Stimulated activated naive B cell treated with anti-CD40 and anti-IgM and Interleukin-4, amounts not matched to agents 10 μg/mL and 1 μg/mL and 100 μg/mL, for 72 hours (primary cell): Measurements from ENCODE around the gene SASH3.

Experiments used
- ATAC-seq, 2 donors: fragments of 150-1000 bp; cut with Tn5 transposase; replicated peaks; 2 replicates each; pipeline ENCODE4 v1.10.0; 2021; ENCODE audit warnings: moderate library complexity in 1 of 2
- DNase-seq: peaks from one replicate; pipeline ENCODE4 v3.0.0; 2021
- H3K27ac Mint-ChIP-seq: one replicate; pipeline ENCODE4 v1.8.0; 2022; ENCODE audit warnings: mild to moderate bottlenecking, mixed read lengths
- H3K27me3 Mint-ChIP-seq, 2 donors: one replicate each; pipeline ENCODE4 v1.8.0; 2022; ENCODE audit warnings: mixed read lengths in 2 of 2
- H3K36me3 Mint-ChIP-seq, 2 donors: one replicate each; pipeline ENCODE4 v1.8.0; 2022; ENCODE audit warnings: mixed read lengths in 2 of 2, mild to moderate bottlenecking in 1 of 2
- H3K4me1 Mint-ChIP-seq, 2 donors: one replicate each; pipeline ENCODE4 v1.8.0; 2022; ENCODE audit warnings: mixed read lengths in 2 of 2, mild to moderate bottlenecking in 1 of 2
- H3K4me3 Mint-ChIP-seq, 2 donors: one replicate each; pipeline ENCODE4 v1.8.0; 2022; ENCODE audit warnings: mild to moderate bottlenecking in 2 of 2, mixed read lengths in 2 of 2, moderate library complexity in 1 of 2
- H3K9me3 Mint-ChIP-seq, 2 donors: one replicate each; pipeline ENCODE4 v1.8.0; 2022; ENCODE audit warnings: mixed read lengths in 2 of 2, mild to moderate bottlenecking in 1 of 2

Gene SASH3

DNA sequence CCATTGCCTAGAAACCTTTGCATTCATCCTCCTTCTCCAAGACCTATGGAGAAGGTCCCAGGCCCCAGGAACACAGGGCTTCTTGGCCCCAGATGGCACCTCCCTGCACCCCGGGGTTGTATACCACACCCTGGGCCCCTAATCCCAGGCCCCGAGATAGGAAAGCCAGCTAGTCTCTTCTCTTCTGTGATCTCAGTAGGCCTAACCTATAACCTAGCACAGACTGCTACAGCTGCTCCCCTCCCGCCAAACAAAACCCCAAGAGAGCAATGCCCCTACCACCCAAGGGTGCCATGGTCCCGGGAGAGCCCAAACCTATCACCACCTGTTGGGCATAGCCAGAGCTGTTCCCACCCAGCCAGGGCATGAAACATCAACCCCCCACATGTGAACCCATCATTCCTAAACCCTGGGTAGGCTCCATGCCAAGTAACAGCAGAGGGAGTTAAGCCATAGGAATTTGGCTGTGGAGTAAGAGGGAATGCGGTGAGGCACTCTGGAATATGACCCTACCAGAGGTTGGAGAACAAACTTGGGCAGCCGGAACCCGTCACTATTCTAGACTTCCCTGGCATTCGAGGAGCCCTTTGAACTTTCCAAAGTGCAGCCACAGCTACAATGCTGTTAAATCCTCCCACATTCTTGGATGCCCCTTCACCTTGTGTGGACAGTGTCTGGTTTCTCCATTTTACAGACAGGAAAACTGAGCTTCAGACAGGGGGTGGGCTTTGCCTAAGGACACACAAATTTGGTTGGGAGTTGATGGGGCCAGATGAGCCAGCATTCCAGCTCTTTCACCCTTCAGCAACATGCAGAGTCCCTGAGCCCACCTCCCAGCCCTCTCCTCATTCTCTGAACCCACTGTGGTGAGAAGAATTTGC, 10.9 kb upstream of the SASH3 start:
- Mint-ChIP-seq H3K27ac (peak overlapping the region; percentile 79), H3K4me1 (peaks cover 28 to 60% of the 10 kb centered on the region in 2 donors), H3K27me3 (no peaks in the 10 kb centered on the region), H3K36me3 (no peaks in the 10 kb centered on the region), H3K4me3 (peak overlapping the region in 1 of 2 donors; percentile 39), H3K9me3 (no peaks in the 10 kb centered on the region)
- DNase-seq (no peak), ATAC-seq (no peak)

DNA sequence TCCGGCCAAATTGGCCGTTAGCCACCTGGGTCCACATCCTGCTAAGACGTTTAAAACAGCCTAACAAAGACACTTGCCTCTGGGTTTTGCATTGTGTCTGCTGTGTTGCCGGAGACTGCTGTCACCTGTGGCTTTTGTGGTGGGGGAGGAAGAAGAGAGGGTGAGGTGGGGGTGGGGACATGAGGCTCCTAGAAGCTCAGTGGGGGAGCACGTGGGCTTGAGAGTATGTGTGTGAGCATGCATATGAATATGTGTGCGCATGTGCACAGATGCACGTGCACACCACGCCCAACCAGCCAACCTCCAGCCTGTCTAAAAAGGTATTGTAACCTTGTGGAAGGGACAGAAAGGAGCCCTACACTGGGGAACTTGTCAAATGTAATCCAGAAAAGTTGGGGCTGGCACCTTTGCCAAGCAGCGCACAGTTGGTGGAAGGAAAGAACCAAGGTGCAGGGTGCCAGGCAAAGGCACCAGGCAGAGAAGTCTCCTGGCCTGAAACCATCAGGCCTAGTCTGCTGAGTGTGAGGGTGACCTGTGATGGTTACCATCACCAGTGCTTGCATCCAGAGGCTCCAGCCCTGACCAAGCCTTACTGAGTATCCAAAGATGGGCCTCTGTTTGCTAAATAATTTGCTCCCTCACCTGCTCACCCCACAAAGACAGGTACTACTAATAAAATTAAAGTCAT, 10.1 kb upstream of the SASH3 start:
- Mint-ChIP-seq H3K27me3 (no peaks in the 10 kb centered on the region), H3K4me1 (peaks cover 35 to 68% of the 10 kb centered on the region in 2 donors), H3K9me3 (no peaks in the 10 kb centered on the region), H3K36me3 (no peaks in the 10 kb centered on the region), H3K4me3 (peak overlapping the region in 1 of 2 donors; percentile 39), H3K27ac (peak overlapping the region; percentile 79)
- no peak for DNase-seq
- peak; percentile 30 to 57 for ATAC-seq

DNA sequence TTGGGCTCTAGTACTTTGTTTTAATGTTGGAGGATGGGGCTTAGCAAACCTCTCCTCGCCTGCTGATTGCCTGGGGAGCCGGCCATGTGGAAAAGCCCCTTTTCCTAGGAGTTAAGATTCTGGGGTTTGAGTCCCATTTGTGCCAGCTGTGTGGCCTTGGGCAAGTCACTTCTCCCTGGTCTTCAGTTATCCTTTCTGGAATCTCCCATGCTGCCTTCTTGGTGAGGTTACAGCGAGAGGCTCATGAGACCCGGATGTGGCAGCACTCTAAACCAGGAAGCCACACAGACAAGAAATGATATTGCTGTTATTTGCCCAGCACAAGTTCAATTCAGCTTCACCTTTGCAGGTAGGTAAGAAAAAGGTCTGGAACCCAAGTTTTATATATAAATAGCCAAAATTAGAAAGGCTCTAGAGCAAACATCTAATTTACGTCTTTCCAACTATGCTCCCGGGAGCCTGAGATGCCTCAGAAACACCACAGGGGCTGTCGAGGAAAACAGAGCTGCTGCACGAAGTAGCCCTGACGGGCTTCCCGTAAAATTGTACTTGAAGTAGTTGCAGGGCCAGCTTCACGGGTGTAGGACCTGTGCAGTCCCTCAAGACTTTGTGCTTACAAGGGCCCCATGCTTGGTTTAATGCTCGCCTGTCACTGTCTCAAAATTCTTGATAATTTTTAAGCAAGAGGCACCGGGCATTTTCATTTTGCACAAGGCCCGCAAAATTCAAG, 8.3 kb upstream of the SASH3 start:
- H3K27ac Mint-ChIP-seq: peak overlapping the region; percentile 90

DNA sequence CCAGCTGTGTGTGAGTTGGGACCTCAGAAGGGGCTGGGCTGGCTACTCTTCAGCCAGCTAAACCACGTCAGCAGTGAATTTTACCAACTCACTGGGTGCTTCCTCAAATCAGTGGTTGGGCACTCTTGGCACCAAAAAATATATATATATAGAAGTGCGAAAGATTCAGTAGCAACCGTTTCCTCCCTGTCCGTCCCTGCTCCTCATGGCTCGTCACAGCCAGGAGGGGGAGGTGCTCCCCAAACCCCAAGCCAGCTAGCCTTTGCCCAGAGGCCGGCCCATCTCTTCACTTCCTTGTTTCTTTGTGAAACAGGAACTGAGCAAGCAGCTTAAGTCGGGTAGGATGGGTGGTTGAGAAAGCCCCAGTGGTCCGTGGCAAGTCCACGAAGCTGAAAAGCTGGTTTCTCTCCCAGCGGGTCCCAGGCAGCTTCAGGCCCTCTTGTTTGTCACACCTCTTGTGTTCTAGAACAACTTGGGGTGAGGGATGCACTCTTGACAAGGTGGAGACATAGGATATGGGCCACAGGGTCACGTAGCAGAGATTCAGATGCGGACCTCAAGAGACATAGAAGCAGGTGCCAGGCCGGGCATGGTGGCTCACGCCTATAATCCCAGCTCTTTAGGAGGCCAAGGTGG, 6.8 kb upstream of the SASH3 start:
- ATAC-seq (peak; percentile 81 to 85), DNase-seq (peak; percentile 91)
- H3K4me3 Mint-ChIP-seq: peak overlapping the region; percentile 46 to 57

More for the DNA sequence above, 8.3 kb upstream of the SASH3 start:
- no peak for DNase-seq
- H3K4me3 Mint-ChIP-seq: no peak overlapping the region
- H3K36me3 Mint-ChIP-seq: no peaks in the 10 kb centered on the region
- no peaks in the 10 kb centered on the region for H3K9me3 Mint-ChIP-seq
- ATAC-seq: no peak
- no peaks in the 10 kb centered on the region for H3K27me3 Mint-ChIP-seq
- peaks cover 41 to 73% of the 10 kb centered on the region in 2 donors for H3K4me1 Mint-ChIP-seq

DNA sequence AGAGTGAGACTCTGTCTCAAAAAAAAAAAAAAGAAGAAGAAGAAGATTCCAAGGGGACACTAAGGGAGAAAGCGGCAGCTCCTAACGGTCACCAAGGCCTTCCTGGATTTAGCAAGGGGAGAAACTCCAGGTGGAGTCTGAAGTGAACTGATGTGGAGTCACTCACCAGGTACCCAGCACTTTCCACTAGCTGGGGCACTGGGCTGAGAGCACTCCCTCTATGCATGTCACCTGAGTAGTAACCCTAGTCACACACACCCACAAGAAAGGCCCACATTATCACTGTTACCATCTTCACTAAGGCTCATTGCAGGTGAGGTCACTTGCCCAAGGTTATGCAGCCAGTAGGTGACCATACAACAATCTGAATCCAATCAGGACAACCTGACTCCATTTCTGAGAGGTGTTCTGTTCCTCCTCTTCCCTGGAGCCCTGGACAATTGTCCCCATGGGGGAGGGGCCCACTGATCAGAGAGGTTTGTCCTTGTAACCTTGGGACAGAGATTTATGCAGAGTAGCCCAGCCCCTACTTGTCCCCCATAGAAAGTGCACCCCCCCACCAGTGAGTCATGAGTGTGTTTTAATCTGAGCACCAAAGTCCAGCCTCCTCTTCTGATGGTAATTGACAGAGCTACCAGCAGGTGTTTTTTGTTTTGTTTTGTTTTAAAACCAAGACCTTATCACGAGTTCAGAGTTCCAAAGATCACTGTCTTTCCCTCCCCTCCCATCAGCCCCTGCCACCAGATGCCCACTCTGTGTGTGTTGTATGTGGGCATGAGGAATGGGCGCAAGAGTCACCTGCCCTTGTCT, 5.9 kb upstream of the SASH3 start:
- no peaks in the 10 kb centered on the region for H3K36me3 Mint-ChIP-seq
- ATAC-seq (no peak), DNase-seq (no peak)
- peaks cover 47 to 70% of the 10 kb centered on the region in 2 donors for H3K4me1 Mint-ChIP-seq
- peak overlapping the region in 1 of 2 donors; percentile 3 for H3K4me3 Mint-ChIP-seq
- peaks cover 0 to under 1% of the 10 kb centered on the region in 2 donors for H3K9me3 Mint-ChIP-seq
- H3K27me3 Mint-ChIP-seq: no peaks in the 10 kb centered on the region
- peak overlapping the region; percentile 98 for H3K27ac Mint-ChIP-seq

More for the DNA sequence above, 6.8 kb upstream of the SASH3 start:
- peak overlapping the region; percentile 98 for H3K27ac Mint-ChIP-seq
- H3K36me3 Mint-ChIP-seq: no peaks in the 10 kb centered on the region
- no peaks in the 10 kb centered on the region for H3K9me3 Mint-ChIP-seq
- peaks cover 52 to 76% of the 10 kb centered on the region in 2 donors for H3K4me1 Mint-ChIP-seq
- no peaks in the 10 kb centered on the region for H3K27me3 Mint-ChIP-seq

DNA sequence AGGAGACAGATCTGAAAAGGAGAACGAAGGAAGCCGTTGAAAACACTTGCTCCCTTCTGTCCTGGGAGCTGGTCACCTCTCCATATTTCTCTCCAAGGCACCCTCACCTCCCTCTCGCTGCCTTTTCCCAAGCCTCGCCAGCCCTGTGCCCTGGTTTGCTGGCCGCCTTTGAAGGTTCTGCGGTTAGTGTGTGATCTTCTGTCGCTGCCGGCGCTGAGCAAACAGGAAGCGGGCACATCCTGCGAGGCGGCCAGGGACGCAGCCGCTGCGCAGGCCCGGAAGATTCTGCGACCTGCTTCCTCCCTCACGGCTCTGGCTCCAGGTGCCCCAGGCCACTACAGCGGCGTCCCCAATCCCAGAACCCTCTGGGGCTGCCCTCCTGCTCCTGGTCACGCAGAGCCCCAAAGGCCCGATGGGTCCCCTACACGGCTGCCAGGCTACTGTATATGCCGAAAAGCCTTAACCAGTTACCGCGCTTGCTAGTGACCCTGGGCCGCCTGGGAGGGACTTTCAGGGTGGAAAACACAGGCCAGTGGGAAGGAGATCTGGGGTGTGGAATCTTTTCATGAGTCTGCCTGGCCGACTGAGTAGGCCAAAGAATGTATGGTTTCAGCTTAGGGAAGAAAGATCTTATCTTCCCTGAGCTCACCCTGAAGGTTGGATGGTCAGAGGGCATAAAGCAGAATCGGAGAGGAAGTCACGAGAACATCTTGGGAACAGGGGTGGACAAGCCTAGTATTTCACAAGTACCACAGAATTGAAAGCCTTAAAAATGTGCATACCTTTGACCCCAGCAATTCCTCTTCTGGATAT, 2.3 kb upstream of the SASH3 start:
- Mint-ChIP-seq H3K4me3 (peak overlapping the region; percentile 89 to 94), H3K9me3 (peaks cover 0 to 5% of the 10 kb centered on the region in 2 donors), H3K27ac (peak overlapping the region; percentile 98), H3K27me3 (no peaks in the 10 kb centered on the region), H3K4me1 (peaks cover 48 to 65% of the 10 kb centered on the region in 2 donors), H3K36me3 (peaks cover 15 to 23% of the 10 kb centered on the region in 2 donors)
- ATAC-seq: peak; percentile 19 to 26
- DNase-seq: peak; percentile 71

DNA sequence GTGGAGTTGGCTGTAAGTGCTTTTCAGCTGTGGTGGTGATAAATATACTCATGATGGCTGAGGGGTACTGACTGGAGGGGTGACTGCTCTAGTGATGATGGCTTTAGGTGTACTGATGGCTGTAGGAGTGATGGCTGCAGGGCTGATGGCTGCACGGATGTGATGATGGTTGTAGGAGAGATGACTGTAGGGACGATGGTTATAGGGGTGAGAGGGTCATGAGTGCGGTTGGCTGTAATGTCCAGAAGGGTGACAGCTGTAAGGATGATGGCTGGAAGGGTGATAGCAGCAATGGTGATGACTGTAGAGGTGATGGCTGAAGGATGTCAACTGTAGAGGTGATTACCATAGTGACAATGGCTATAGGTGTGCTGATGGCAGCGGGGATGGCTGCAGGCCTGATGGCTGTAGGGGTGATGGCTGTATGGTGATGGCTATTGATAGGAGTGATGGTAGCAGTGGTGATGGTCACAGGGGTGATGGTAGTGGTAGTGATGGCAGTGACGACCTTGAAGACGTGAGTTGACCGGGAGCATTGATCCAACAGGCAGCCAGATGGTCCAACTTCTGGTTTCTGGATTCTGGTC, 570 bp upstream of the SASH3 start:
- Mint-ChIP-seq H3K4me3 (peak overlapping the region; percentile 77 to 97), H3K27me3 (no peaks in the 10 kb centered on the region), H3K9me3 (peaks cover 0 to 5% of the 10 kb centered on the region in 2 donors), H3K36me3 (peaks cover 24 to 36% of the 10 kb centered on the region in 2 donors), H3K4me1 (peaks cover 52 to 65% of the 10 kb centered on the region in 2 donors), H3K27ac (peak overlapping the region; percentile 87)
- DNase-seq: no peak
- no peak for ATAC-seq

DNA sequence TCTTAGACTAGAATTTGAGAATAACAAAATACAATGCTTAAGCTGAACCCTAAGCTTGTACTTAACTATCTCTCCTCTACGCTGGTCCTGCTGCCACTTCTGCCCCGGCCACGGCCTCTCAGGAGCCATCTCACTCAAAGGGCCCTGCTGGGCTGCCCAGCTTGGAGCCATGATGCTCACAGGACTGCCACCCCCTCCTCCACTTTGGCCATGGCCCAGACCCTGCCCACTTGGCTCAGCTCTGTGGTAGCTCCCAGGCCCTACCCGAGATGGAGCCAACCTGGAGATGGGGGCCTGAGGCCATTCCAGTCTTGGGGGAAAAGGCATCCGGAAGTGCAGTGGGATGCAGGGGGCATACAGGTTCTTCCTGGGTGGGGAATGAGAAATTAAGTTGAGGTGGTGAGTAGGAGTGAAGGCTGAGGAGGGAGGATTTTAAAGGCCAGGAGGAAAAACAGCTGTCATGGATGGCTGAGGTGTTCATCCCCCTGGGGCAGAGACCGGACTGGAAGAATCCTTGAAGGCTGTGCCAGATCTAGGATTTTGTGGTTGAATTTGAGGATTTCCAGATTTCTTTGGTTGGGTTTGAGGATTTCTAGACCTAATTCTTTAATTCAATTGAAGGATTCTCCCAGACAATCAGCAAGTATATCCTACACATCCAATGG, 824 bp downstream of the SASH3 start:
- peaks cover 0 to 5% of the 10 kb centered on the region in 2 donors for H3K9me3 Mint-ChIP-seq
- H3K4me1 Mint-ChIP-seq: peaks cover 50 to 57% of the 10 kb centered on the region in 2 donors
- no peaks in the 10 kb centered on the region for H3K27me3 Mint-ChIP-seq
- peak overlapping the region; percentile 77 to 97 for H3K4me3 Mint-ChIP-seq
- ATAC-seq (no peak), DNase-seq (no peak)
- peaks cover 30 to 42% of the 10 kb centered on the region in 2 donors for H3K36me3 Mint-ChIP-seq
- H3K27ac Mint-ChIP-seq: peak overlapping the region; percentile 87

DNA sequence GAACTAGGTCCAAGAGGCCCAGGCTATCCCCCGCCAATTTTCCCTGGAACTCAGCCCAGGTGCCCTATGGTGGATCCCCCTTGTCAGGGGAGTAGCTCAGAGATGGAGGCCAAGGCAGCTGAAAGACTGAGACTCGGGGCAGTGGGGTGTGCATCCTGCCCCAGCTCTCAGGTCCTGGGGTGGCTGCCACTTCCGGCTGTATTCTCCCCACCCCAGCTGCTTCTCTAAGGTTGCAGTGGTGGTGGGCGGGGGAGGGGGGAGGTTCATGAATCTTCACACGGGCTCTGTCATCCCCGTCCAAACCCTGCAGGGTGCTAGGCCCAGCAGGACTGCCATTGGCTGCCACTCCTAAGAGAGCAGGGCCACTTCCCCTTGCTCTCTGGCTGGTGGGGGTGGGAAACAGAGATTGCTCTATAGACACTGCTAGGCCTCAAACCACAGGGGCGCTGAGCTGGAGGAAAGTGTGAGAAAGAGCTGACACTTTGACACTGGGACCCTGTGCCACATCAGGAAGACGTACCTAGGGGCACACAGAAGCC, 1.5 kb downstream of the SASH3 start:
- peak overlapping the region; percentile 77 to 97 for H3K4me3 Mint-ChIP-seq
- DNase-seq: peak; percentile 80
- no peaks in the 10 kb centered on the region for H3K27me3 Mint-ChIP-seq
- ATAC-seq: peak; percentile 75 to 77
- peaks cover 0 to 5% of the 10 kb centered on the region in 2 donors for H3K9me3 Mint-ChIP-seq
- H3K4me1 Mint-ChIP-seq: peaks cover 56 to 62% of the 10 kb centered on the region in 2 donors
- H3K36me3 Mint-ChIP-seq: peaks cover 33 to 48% of the 10 kb centered on the region in 2 donors
- H3K27ac Mint-ChIP-seq: peak overlapping the region; percentile 90

DNA sequence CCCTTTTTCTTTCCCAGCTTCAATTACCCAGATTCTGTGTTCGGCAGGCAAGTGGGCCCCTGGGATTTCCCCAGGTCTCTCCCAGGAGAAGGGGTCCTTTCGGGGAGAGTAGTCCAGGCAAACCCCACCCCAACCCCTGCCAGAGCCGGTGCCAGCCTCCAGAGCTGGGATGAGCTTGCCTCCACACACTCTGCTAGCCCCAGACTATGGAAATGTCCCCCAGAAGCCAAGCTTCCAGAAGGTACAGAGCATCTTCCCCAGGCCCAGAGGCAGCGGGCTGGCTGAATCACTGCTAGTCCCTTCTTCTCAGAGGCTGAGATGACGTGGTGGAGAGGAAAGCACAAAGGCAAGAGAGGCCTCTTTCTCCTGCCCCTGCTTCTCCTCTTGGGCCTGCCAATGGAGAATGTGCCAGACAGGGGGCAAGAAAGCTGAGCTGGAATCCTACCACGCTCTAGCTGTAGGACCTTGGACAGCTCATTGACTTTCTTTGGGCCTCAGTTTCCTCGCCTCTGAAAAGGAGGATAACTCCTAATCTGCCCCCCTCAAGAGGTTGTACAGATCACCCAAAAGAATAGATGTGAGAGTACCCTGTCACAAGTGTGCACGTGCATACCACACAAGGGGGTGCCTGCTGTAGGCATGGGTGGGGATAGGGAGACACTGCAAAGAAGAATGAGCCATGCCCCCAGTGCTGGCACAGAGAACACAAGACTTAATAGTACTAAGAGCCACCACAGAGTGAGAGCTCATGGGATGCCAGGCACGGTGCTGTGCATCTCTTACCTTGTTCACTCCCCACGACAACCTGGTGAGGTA, 2.1 kb downstream of the SASH3 start:
- ATAC-seq (no peak), DNase-seq (no peak)
- peaks cover 58 to 63% of the 10 kb centered on the region in 2 donors for H3K4me1 Mint-ChIP-seq
- H3K27me3 Mint-ChIP-seq: no peaks in the 10 kb centered on the region
- H3K27ac Mint-ChIP-seq: peak overlapping the region; percentile 90
- H3K4me3 Mint-ChIP-seq: peak overlapping the region; percentile 77 to 97
- peaks cover 0 to 5% of the 10 kb centered on the region in 2 donors for H3K9me3 Mint-ChIP-seq
- H3K36me3 Mint-ChIP-seq: peaks cover 33 to 53% of the 10 kb centered on the region in 2 donors

DNA sequence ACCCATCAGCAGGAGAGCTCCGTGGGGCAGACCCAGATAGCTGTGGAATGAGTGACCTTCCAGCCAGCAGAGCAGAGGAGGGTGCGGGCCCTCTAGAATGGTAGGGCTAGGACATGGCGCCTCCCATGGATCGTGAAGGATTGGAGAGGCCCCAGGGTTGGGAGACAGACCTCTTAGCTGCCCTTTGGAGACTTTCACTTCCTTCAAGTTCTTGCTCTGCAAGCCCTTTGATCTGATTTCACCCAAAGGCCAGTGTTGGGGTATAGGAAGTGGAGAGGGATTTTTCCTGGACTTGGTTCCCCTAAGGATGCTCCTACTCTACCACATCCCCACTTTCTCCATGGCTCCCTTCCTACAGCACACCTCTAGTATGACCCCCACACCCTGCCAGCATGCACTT, 3.0 kb downstream of the SASH3 start:
- Mint-ChIP-seq H3K4me1 (peaks cover 57 to 61% of the 10 kb centered on the region in 2 donors), H3K27me3 (no peaks in the 10 kb centered on the region), H3K9me3 (peaks cover 0 to 5% of the 10 kb centered on the region in 2 donors), H3K4me3 (peak overlapping the region; percentile 77 to 97), H3K36me3 (peaks cover 38 to 61% of the 10 kb centered on the region in 2 donors), H3K27ac (peak overlapping the region; percentile 84)
- DNase-seq (no peak), ATAC-seq (no peak)
